ENCODE measurements around the gene SHROOM4. TPM values are rescaled to one million over a fixed set of nuclear protein-coding genes. Genes with fewer than 3 reads are reported as not detected.

Gene SHROOM4
- total and polyA plus RNA-seq, 2 of the 13 experiments (the other 11 are each of a cell fraction or from before 2014, with no cell fraction given): 0.08 to 0.18 TPM

DNA sequence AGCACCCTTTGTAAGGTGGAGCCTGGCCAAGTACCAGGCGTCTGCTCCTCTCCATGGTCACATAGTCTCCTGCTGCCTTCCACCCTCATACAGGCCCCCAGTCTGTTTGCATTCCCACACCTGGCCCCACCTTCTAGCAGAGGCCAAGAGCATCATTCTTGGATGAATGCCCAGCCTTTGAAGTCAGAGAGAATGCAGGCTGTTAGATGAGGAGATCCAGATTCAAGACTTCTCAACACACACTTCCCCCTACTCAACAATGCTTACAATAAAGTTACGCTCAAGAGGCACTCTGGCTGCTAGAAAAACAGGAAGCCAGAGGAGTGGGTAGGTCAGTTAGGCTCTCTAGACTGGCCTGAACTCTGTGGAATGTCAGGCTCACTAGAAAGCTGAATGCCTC, 43.3 kb downstream of the SHROOM4 start:
- FAIRE-seq: no peak
- no peak overlapping the region for H3K4me3 ChIP-seq (replicated peaks in 1 of 3; ENCODE audit: insufficient read depth in 1 of 3, low read depth in 2 of 3, low read length in 3 of 3)
- intact Hi-C loops (cut with micrococcal nuclease; ENCODE audit: unreplicated experiment): no loop called here
- no peaks in the 10 kb centered on the region for H3K9me3 ChIP-seq (ENCODE audit: low read length)
- TF ChIP-seq RNF2 (conservative IDR thresholded peaks at IDR 0.05; ENCODE audit: low read depth): no peak
- TF ChIP-seq ZNF256 (CRISPR knock-in tag; conservative IDR thresholded peaks at IDR 0.05): no peak
- TF ChIP-seq PHF8 (CRISPR knock-in tag; IDR thresholded peaks at IDR 0.05): no peak
- TF ChIP-seq ZFP1 (CRISPR knock-in tag; IDR thresholded peaks at IDR 0.05): no peak
- TF ChIP-seq NR2F1 (CRISPR knock-in tag; IDR thresholded peaks at IDR 0.05): no peak
- no peak for TF ChIP-seq TOE1 (CRISPR knock-in tag; IDR thresholded peaks at IDR 0.05)
- peak; percentile 64 for DNase-seq (ENCODE audit: low spot score)
- no peaks in the 10 kb centered on the region for H3K36me3 ChIP-seq (replicated peaks in 1 of 2; ENCODE audit: control insufficient read depth in 1 of 2, insufficient read depth in 2 of 2, low read length in 2 of 2)
- H3K79me2 ChIP-seq (ENCODE audit: insufficient read depth, low read length): no peaks in the 10 kb centered on the region
- H3K4me1 ChIP-seq (ENCODE audit: insufficient read depth, low read length): no peaks in the 10 kb centered on the region
- H3K4me2 ChIP-seq (ENCODE audit: low read depth, low read length): no peak overlapping the region
- H4K20me1 ChIP-seq (ENCODE audit: insufficient read depth, low read length): no peaks in the 10 kb centered on the region
- H3K27ac ChIP-seq (ENCODE audit: extremely low read length, insufficient read depth, low read length): no peak overlapping the region
- no peaks in the 10 kb centered on the region for H3K27me3 ChIP-seq (ENCODE audit: control insufficient read depth in 1 of 2, insufficient read depth in 2 of 2, low read length in 2 of 2)
- peak; percentile 33; the same call in 1 of the 3 replicates for ATAC-seq
- POLR2A ChIA-PET: no interaction called here
- in situ Hi-C loops (cut with HindIII; ENCODE audit: extremely low pct_ligation_motif_present, low pct_unique_long_range_greater_than_20kb): no loop called here
- no peak overlapping the region for H2AFZ ChIP-seq (ENCODE audit: low read length)
- H3K9ac ChIP-seq (ENCODE audit: insufficient read depth, low read depth, low read length): no peak overlapping the region
- 0% methylated on average over 1 of the region's 2 CpGs for WGBS (ENCODE audit: low lambda C conversion rate)
- no TSS peak for BruUV-seq (replicated peaks)
- CTCF ChIA-PET (ENCODE audit: low intra/inter-chr PET ratio, low total read pairs): no interaction called here

DNA sequence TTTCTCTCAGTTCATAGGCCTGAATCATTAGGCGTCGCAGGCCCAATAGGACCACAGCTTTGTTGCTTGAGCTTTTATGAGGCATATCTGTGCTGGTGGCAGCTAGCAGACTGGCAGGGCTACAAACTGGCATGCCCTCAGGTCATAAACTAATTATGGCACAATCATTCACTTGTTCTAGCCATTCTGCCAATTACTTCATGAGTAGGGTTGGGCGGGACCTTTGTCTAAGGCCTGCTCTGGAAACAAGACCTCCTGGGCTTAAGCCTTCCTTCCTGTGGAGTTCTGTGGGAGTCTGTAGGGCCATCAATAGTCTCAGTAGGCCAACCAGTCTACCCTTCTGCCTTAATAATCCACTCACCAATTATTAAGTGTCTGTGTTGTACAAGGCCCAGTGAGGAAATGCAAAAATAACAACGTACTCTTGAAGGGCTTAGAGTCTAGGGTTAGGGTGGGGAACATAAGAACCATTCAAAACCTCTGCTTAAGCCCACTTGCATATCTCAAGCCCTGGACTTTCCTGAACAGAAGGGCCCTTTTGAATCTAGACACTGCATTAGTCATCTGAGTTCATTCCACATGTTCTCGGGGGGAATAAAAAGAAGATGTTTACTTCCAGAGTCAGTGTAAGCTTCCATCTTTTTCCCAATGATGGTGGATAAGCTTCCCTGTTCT, 44.5 kb downstream of the SHROOM4 start:
- Histone ChIP-seq H2AFZ (ENCODE audit: low read length) (no peak overlapping the region), H3K4me3 (replicated peaks in 1 of 3; ENCODE audit: insufficient read depth in 1 of 3, low read depth in 2 of 3, low read length in 3 of 3) (no peak overlapping the region), H3K27me3 (ENCODE audit: control insufficient read depth in 1 of 2, insufficient read depth in 2 of 2, low read length in 2 of 2) (no peaks in the 10 kb centered on the region), H3K79me2 (ENCODE audit: insufficient read depth, low read length) (no peaks in the 10 kb centered on the region), H3K9me3 (ENCODE audit: low read length) (no peaks in the 10 kb centered on the region), H4K20me1 (ENCODE audit: insufficient read depth, low read length) (no peaks in the 10 kb centered on the region), H3K4me2 (ENCODE audit: low read depth, low read length) (no peak overlapping the region), H3K9ac (ENCODE audit: insufficient read depth, low read depth, low read length) (no peak overlapping the region), H3K27ac (ENCODE audit: extremely low read length, insufficient read depth, low read length) (no peak overlapping the region), H3K36me3 (replicated peaks in 1 of 2; ENCODE audit: control insufficient read depth in 1 of 2, insufficient read depth in 2 of 2, low read length in 2 of 2) (no peaks in the 10 kb centered on the region), H3K4me1 (ENCODE audit: insufficient read depth, low read length) (no peaks in the 10 kb centered on the region)
- no peak for DNase-seq (ENCODE audit: low spot score)
- ChIA-PET POLR2A (no interaction called here), CTCF (ENCODE audit: low intra/inter-chr PET ratio, low total read pairs) (no interaction called here)
- FAIRE-seq: peak; percentile 15
- WGBS (ENCODE audit: low lambda C conversion rate): 90% methylated on average over 3 of the region's 5 CpGs
- BruUV-seq (replicated peaks): no TSS peak
- intact Hi-C loops (cut with micrococcal nuclease; ENCODE audit: unreplicated experiment) (no loop called here), in situ Hi-C loops (cut with HindIII; ENCODE audit: extremely low pct_ligation_motif_present, low pct_unique_long_range_greater_than_20kb) (no loop called here)
- no peak for ATAC-seq
- TF ChIP-seq HHEX (CRISPR knock-in tag; IDR thresholded peaks at IDR 0.05): no peak
- TF ChIP-seq MTF1 (CRISPR knock-in tag; IDR thresholded peaks at IDR 0.05): no peak
- no peak for TF ChIP-seq NR3C1 (CRISPR knock-in tag; IDR thresholded peaks at IDR 0.05)
- TF ChIP-seq, protein P1, sequence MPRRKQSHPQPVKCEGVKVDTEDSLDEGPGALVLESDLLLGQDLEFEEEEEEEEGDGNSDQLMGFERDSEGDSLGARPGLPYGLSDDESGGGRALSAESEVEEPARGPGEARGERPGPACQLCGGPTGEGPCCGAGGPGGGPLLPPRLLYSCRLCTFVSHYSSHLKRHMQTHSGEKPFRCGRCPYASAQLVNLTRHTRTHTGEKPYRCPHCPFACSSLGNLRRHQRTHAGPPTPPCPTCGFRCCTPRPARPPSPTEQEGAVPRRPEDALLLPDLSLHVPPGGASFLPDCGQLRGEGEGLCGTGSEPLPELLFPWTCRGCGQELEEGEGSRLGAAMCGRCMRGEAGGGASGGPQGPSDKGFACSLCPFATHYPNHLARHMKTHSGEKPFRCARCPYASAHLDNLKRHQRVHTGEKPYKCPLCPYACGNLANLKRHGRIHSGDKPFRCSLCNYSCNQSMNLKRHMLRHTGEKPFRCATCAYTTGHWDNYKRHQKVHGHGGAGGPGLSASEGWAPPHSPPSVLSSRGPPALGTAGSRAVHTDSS (CRISPR knock-in tag; conservative IDR thresholded peaks at IDR 0.05): no peak
- no peak for TF ChIP-seq ZMYM4 (CRISPR knock-in tag; IDR thresholded peaks at IDR 0.05)
- no peak for TF ChIP-seq MAZ (IDR thresholded peaks at IDR 0.05; ENCODE audit: borderline replicate concordance, low read depth, low read length)
- no peak for TF ChIP-seq MAZ (CRISPR knock-in tag; IDR thresholded peaks at IDR 0.05; ENCODE audit: low read depth)
- TF ChIP-seq FOXP1 (IDR thresholded peaks at IDR 0.05): no peak
- no peak for TF ChIP-seq FOXP1 (CRISPR knock-in tag; IDR thresholded peaks at IDR 0.05)
- no peak for TF ChIP-seq ZNF224 (CRISPR knock-in tag; IDR thresholded peaks at IDR 0.05)
- TF ChIP-seq PAWR (CRISPR knock-in tag; IDR thresholded peaks at IDR 0.05; ENCODE audit: borderline replicate concordance): no peak
- TF ChIP-seq, protein P2, sequence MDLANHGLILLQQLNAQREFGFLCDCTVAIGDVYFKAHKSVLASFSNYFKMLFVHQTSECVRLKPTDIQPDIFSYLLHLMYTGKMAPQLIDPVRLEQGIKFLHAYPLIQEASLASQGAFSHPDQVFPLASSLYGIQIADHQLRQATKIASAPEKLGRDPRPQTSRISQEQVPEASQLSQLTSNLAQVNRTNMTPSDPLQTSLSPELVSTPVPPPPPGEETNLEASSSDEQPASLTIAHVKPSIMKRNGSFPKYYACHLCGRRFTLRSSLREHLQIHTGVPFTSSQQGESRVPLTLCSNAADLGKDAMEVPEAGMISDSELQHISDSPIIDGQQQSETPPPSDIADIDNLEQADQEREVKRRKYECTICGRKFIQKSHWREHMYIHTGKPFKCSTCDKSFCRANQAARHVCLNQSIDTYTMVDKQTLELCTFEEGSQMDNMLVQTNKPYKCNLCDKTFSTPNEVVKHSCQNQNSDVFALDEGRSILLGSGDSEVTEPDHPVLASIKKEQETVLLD (CRISPR knock-in tag; IDR thresholded peaks at IDR 0.05; ENCODE audit: low read depth): no peak
- no peak for TF ChIP-seq ZNF776 (CRISPR knock-in tag; IDR thresholded peaks at IDR 0.05)

All from HepG2 (cell line).